Measurements from ENCODE around the gene JAGN1.

- TF ChIP-seq, protein P1, sequence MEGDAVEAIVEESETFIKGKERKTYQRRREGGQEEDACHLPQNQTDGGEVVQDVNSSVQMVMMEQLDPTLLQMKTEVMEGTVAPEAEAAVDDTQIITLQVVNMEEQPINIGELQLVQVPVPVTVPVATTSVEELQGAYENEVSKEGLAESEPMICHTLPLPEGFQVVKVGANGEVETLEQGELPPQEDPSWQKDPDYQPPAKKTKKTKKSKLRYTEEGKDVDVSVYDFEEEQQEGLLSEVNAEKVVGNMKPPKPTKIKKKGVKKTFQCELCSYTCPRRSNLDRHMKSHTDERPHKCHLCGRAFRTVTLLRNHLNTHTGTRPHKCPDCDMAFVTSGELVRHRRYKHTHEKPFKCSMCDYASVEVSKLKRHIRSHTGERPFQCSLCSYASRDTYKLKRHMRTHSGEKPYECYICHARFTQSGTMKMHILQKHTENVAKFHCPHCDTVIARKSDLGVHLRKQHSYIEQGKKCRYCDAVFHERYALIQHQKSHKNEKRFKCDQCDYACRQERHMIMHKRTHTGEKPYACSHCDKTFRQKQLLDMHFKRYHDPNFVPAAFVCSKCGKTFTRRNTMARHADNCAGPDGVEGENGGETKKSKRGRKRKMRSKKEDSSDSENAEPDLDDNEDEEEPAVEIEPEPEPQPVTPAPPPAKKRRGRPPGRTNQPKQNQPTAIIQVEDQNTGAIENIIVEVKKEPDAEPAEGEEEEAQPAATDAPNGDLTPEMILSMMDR (IDR thresholded peaks at IDR 0.05; ENCODE audit: control extremely low read depth in 1 of 3, insufficient read depth in 1 of 3, low read depth in 1 of 3, low read length in 3 of 3): no peak
- TF ChIP-seq YY1 (IDR thresholded peaks at IDR 0.05; ENCODE audit: low read depth, low read length): no peak
- no peak for TF ChIP-seq RBBP5 (IDR thresholded peaks at IDR 0.05; ENCODE audit: borderline replicate concordance, low read depth, low read length)
- TF ChIP-seq POLR2A (IDR thresholded peaks at IDR 0.05; ENCODE audit: control extremely low read depth in 1 of 2, low read depth in 2 of 2, low read length in 2 of 2): no peak
- TF ChIP-seq EZH2 (IDR thresholded peaks at IDR 0.05; ENCODE audit: low read depth, low read length, severe bottlenecking): no peak
These were observed 43.4 kb upstream of the JAGN1 start for GRCh38 chr3:9846931-9847488.
